ENCODE results near the gene ZNF827. TPM values are rescaled to one million over a fixed set of nuclear protein-coding genes. Genes with fewer than 3 reads are reported as not detected.

The ZNF827 gene
- total and polyA plus RNA-seq, 2 of the 8 experiments (the other 6 are each of a cell fraction or from before 2014, with no cell fraction given) = 25.3 to 26.2 TPM

DNA sequence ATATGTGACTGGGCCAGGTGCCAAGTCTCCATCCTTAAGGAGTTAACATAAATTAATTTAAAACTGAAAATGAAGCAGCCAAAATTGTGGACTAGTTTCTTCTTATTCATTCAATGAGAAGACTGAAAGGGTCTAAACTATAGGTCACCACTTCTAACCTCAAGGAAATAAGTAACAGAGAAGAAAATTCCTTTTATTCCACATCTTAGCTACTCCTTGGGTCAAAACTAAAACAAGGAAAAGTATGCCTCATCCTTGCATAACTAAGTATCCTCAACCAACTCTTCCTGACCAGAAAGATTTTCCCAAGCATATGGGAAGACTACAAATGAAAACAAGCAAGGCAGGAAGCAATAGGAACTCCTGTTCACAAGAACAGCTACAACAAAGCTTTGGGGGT, 71.2 kb downstream of the ZNF827 start:
- Histone ChIP-seq H3K14ac (ENCODE audit: insufficient read length) (no peak overlapping the region), H2BK12ac (ENCODE audit: low read depth, low read length) (no peak overlapping the region), H2BK120ac (replicated peaks; ENCODE audit: low read depth, low read length) (no peak overlapping the region), H3K4me1 (replicated peaks in 1 of 4; ENCODE audit: control insufficient read depth in 3 of 4, insufficient read depth in 4 of 4, low read length in 3 of 4) (peaks cover 0 to 4% (median 0%) of the 10 kb centered on the region in 4 experiments; a peak in 1 of 7 replicates), H2BK20ac (ENCODE audit: low read length) (no peak overlapping the region), H4K91ac (replicated peaks; ENCODE audit: insufficient read length, low read length) (no peak overlapping the region), H3K23ac (ENCODE audit: insufficient read length) (no peak overlapping the region), H3K23me2 (ENCODE audit: low read depth, low read length) (no peaks in the 10 kb centered on the region), H3K27me3 (replicated peaks in 1 of 4; ENCODE audit: control insufficient read depth in 3 of 4, extremely low read depth in 1 of 4, insufficient read depth in 3 of 4, low read length in 3 of 4) (no peaks in the 10 kb centered on the region), H2AK5ac (ENCODE audit: low read depth, low read length) (no peak overlapping the region), H2BK15ac (ENCODE audit: low read length) (no peak overlapping the region), H3K9me3 (ENCODE audit: insufficient read depth in 2 of 2, low read depth in 1 of 2, low read length in 1 of 2) (no peaks in the 10 kb centered on the region), H3K36me3 (ENCODE audit: control insufficient read depth in 2 of 4, insufficient read depth in 4 of 4, low read length in 3 of 4) (peaks cover 0 to 4% (median 0%) of the 10 kb centered on the region in 4 experiments; a peak in 1 of 8 replicates), H3K27ac (ENCODE audit: low read depth, low read length) (no peak overlapping the region), H3K56ac (replicated peaks; ENCODE audit: insufficient read length, low read depth, low read length) (no peak overlapping the region), H3K79me2 (ENCODE audit: control insufficient read depth in 1 of 2, insufficient read depth in 2 of 2, low read length in 2 of 2) (peaks cover 0 to 11% of the 10 kb centered on the region in 2 experiments; a peak in 2 of 4 replicates), H3K4ac (replicated peaks; ENCODE audit: insufficient read length, low read depth, low read length) (no peak overlapping the region), H4K8ac (ENCODE audit: extremely low read depth, insufficient read depth, low read length) (no peak overlapping the region), H4K20me1 (replicated peaks in 1 of 2; ENCODE audit: control insufficient read depth in 1 of 2, insufficient read depth in 2 of 2, low read length in 2 of 2) (no peaks in the 10 kb centered on the region), H3K9ac (replicated peaks in 1 of 4; ENCODE audit: extremely low read depth in 1 of 4, low read depth in 3 of 4, low read length in 3 of 4) (no peak overlapping the region), H3K4me3 (ENCODE audit: extremely low read depth in 1 of 4, insufficient read depth in 2 of 4, low read depth in 3 of 4, low read length in 4 of 4) (no peak overlapping the region), H3K18ac (ENCODE audit: extremely low read depth, low read length) (no peak overlapping the region), H3K4me2 (ENCODE audit: insufficient read depth in 1 of 2, low read depth in 2 of 2, low read length in 2 of 2) (no peak overlapping the region), H2AFZ (ENCODE audit: low read length) (no peak overlapping the region), H4K5ac (ENCODE audit: insufficient read length, low read depth, low read length) (no peak overlapping the region), H3K79me1 (ENCODE audit: low read depth, low read length) (no peaks in the 10 kb centered on the region), H2BK5ac (ENCODE audit: low read depth, low read length) (no peak overlapping the region)
- no peak for DNase-seq (ENCODE audit: low read depth in 1 of 2, low spot score in 2 of 2)
- TF ChIP-seq TAF7 (optimal IDR thresholded peaks at IDR 0.05; ENCODE audit: borderline replicate concordance, low read depth, low read length) (no peak), GTF2F1 (IDR thresholded peaks at IDR 0.05; ENCODE audit: borderline replicate concordance, low read depth, low read length) (no peak), RFX5 (IDR thresholded peaks at IDR 0.05; ENCODE audit: borderline replicate concordance, low read depth, low read length) (no peak), SRF (IDR thresholded peaks at IDR 0.05; ENCODE audit: low read depth, low read length) (no peak), SP1 (IDR thresholded peaks at IDR 0.05; ENCODE audit: low read depth, low read length) (no peak), RNF2 (IDR thresholded peaks at IDR 0.05; ENCODE audit: borderline replicate concordance, low read depth, low read length, missing control alignments, poor library complexity, severe bottlenecking) (no peak), ATF3 (IDR thresholded peaks at IDR 0.05; ENCODE audit: insufficient read depth, low read depth, low read length) (no peak), EZH2 (IDR thresholded peaks at IDR 0.05; ENCODE audit: low read depth, low read length, severe bottlenecking) (no peak), CTBP2 (IDR thresholded peaks at IDR 0.05; ENCODE audit: borderline replicate concordance, insufficient read depth, insufficient read length, low read length) (no peak), SP2 (IDR thresholded peaks at IDR 0.05; ENCODE audit: low read length) (no peak), POLR2AphosphoS5 (IDR thresholded peaks at IDR 0.05; ENCODE audit: low read depth, low read length) (no peak), POLR2A (IDR thresholded peaks at IDR 0.05; ENCODE audit: control extremely low read depth in 1 of 2, low read depth in 2 of 2, low read length in 2 of 2) (no peak), CHD1 (IDR thresholded peaks at IDR 0.05; ENCODE audit: low read depth, low read length) (no peak), TBP (IDR thresholded peaks at IDR 0.05; ENCODE audit: low read depth, low read length) (no peak)
- FAIRE-seq = no peak
- POLR2A ChIA-PET (ENCODE audit: partially characterized antibody) = interaction anchor here (0.8 to 1.8 kb wide), 2 partner anchors 11 to 14 kb away, joined by 3 to 5 read pairs; no protein-coding TSS in a partner anchor
- CTCF ChIA-PET (ENCODE audit: partially characterized antibody) = interaction anchor here (0.8 to 1.9 kb wide), 6 partner anchors 13 to 633 kb away, joined by 3 to 5 read pairs (median 4); no protein-coding TSS in a partner anchor

All from H1 (cell line).